A549 (cell line): Measurements from ENCODE around the gene WDFY2. TPM values are rescaled to one million over a fixed set of nuclear protein-coding genes. Genes with fewer than 3 reads are reported as not detected.

Source experiments
- ATAC-seq, 2 experiments: fragments of 200-7000 bp in 1 of 2; fragments of >200 bp in 1 of 2; cut with Nextera tagmentation in 1 of 2; cut with Tn5 transposase in 1 of 2; 3 replicates each; pipeline versions ENCODE4 v1.8.0 to v1.9.1; 2018 to 2020; ENCODE audit warnings: mild to moderate bottlenecking in 1 of 2, moderate library complexity in 1 of 2
- CTCF ChIA-PET: fragments of 300-600 bp; sonication (Branson Sonifier 250); formaldehyde crosslinking; extraction: SDS; loops from one replicate; lab custom pipeline; 2021; ENCODE audit warnings: antibody characterized with exemption, inconsistent platforms; lab: Yijun Ruan, JAX
- POLR2A ChIA-PET: fragments of 350-600 bp; formaldehyde crosslinking; extraction: SDS; loops from one replicate; lab custom pipeline; 2021; ENCODE audit warnings: antibody characterized with exemption, inconsistent platforms; lab: Yijun Ruan, JAX
- DNase-seq, 2 experiments: peaks; one replicate each; pipeline versions ENCODE4 v3.0.0 to v3.0.0-alpha.2; 2011 to 2016; ENCODE audit warnings: low read depth in 1 of 2, low spot score in 1 of 2
- FAIRE-seq: peaks from 2 replicates; lab custom pipeline; 2011; peaks lifted over from hg19 to GRCh38; lab: Jason Lieb, UNC
- H3K27ac ChIP-seq, 2 experiments: fragments of >200 bp; sonication (Bioruptor Twin); formaldehyde crosslinking; 3 replicates each; pipeline ENCODE4 v1.5.1; 2016 to 2017
- H3K4me1 ChIP-seq: fragments of >200 bp; sonication (Bioruptor Twin); formaldehyde crosslinking; 3 replicates; pipeline ENCODE4 v1.6.1; 2016
- H3K4me2 ChIP-seq: fragments of >200 bp; sonication (Bioruptor Twin); formaldehyde crosslinking; 3 replicates; pipeline ENCODE4 v1.6.1; 2016
- H3K4me3 ChIP-seq: fragments of >200 bp; sonication (Bioruptor Twin); formaldehyde crosslinking; 3 replicates; pipeline ENCODE4 v1.5.1; 2016
- H3K9me3 ChIP-seq: fragments of >200 bp; sonication (Bioruptor Twin); formaldehyde crosslinking; 3 replicates; pipeline ENCODE4 v1.6.1; 2016
- CBX2 ChIP-seq: fragments of 200-600 bp; sonication (generic); IDR thresholded peaks from 2 replicates; pipeline ENCODE4 v1.6.1; 2016; ENCODE audit warnings: low read depth, mild to moderate bottlenecking, borderline replicate concordance
- CBX8 ChIP-seq: fragments of 200-600 bp; sonication (generic); IDR thresholded peaks from 2 replicates; pipeline ENCODE4 v1.6.1; 2016
- FOSL2 ChIP-seq, 2 experiments: fragments of 450-650 bp in 1 of 2; fragments of >200 bp in 1 of 2; sonication (Bioruptor Twin) in 1 of 2; formaldehyde crosslinking; IDR thresholded peaks; 2 replicates each; pipeline versions ENCODE4 v1.5.0 to v1.6.1; 2016 to 2020; ENCODE audit warnings: mild to moderate bottlenecking in 1 of 2, moderate library complexity in 1 of 2
- HOXB5 ChIP-seq: fragments of 250-450 bp; sonication (Bioruptor Pico); IDR thresholded peaks from 2 replicates; pipeline ENCODE4 v1.5.0; 2020; ENCODE audit warnings: mild to moderate bottlenecking, moderate library complexity
- JUNB ChIP-seq: fragments of >200 bp; sonication (Bioruptor Twin); formaldehyde crosslinking; IDR thresholded peaks from 2 replicates; pipeline ENCODE4 v1.6.1; 2016
- MAZ ChIP-seq: fragments of 150-350 bp; IDR thresholded peaks from 2 replicates; pipeline ENCODE4 v1.6.1; 2014; ENCODE audit warnings: antibody characterized with exemption, low read depth, low read length, borderline replicate concordance
- NPAS2 ChIP-seq: fragments of 250-450 bp; sonication (Bioruptor Pico); IDR thresholded peaks from 2 replicates; pipeline ENCODE4 v1.8.0; 2022; ENCODE audit warnings: mild to moderate bottlenecking, moderate library complexity, borderline replicate concordance
- RAD21 ChIP-seq, 2 experiments: fragments of >200 bp in 1 of 2; sonication (Bioruptor Twin) in 1 of 2; formaldehyde crosslinking in 1 of 2; IDR thresholded peaks in 1 of 2; conservative IDR thresholded peaks in 1 of 2; 2 replicates in 1 of 2; 3 replicates in 1 of 2; pipeline ENCODE4 v1.6.1; 2012 to 2018; ENCODE audit warnings: inconsistent platforms in 1 of 2
- RCOR1 ChIP-seq: fragments of 150-350 bp; IDR thresholded peaks from 2 replicates; pipeline ENCODE4 v1.6.1; 2014; ENCODE audit warnings: antibody characterized with exemption, low read length, low read depth
- RNF2 ChIP-seq: fragments of 200-600 bp; sonication (generic); IDR thresholded peaks from 2 replicates; pipeline ENCODE4 v1.6.1; 2016; ENCODE audit warnings: low read depth, mild to moderate bottlenecking, antibody characterized with exemption, moderate library complexity, borderline replicate concordance
- SREBF2 ChIP-seq: fragments of 450-650 bp; IDR thresholded peaks from 2 replicates; pipeline ENCODE4 v1.6.1; 2014; ENCODE audit warnings: mild to moderate bottlenecking, moderate library complexity
- TFCP2L1 ChIP-seq: fragments of 250-450 bp; sonication (Bioruptor Pico); IDR thresholded peaks from 2 replicates; pipeline ENCODE4 v1.5.0; 2021; ENCODE audit warnings: mild to moderate bottlenecking
- ZC3H11A ChIP-seq: fragments of 450-650 bp; IDR thresholded peaks from 2 replicates; pipeline ENCODE4 v1.6.1; 2014; ENCODE audit warnings: antibody characterized with exemption, mild to moderate bottlenecking
- ZFP36 ChIP-seq: fragments of 450-650 bp; IDR thresholded peaks from 2 replicates; pipeline ENCODE4 v1.6.1; 2014; ENCODE audit warnings: borderline replicate concordance; ENCODE audit not compliant: partially characterized antibody
- ZNF302 ChIP-seq: fragments of 250-450 bp; sonication (Bioruptor Pico); IDR thresholded peaks from 2 replicates; pipeline ENCODE4 v1.9.0; 2021; ENCODE audit warnings: inconsistent platforms, mild to moderate bottlenecking, moderate library complexity
- WGBS: methylation state at CpG from one replicate; pipeline ENCODE4 v1.1.6; 2017; ENCODE audit errors: missing lambda C conversion rate; 5-methylcytosine and 5-hydroxymethylcytosine counted together
- polyA plus RNA-seq, 4 experiments: library from polyadenylated mRNA; depleted of rRNA in 3 of 4; stranded (reverse); fragments of >200 nt; fragmentation: RNase III in 1 of 4; extraction: RNeasy Plus Mini Kit Qiagen cat#74134 plus additional on column Dnase treatment in 1 of 4; gene quantifications; 2 replicates in 3 of 4; 3 replicates in 1 of 4; pipeline ENCODE4 v1.2.3, GENCODE V29; 2011 to 2017
- TF ChIP-seq, protein P1 (sequence below): IDR thresholded peaks from 2 replicates; pipeline ENCODE4 v1.6.1; 2012
- TF ChIP-seq, protein P2 (sequence below): IDR thresholded peaks from 2 replicates; pipeline ENCODE4 v1.6.1; 2012
- TF ChIP-seq, protein P3 (sequence below): fragments of >200 bp; sonication (Bioruptor Twin); formaldehyde crosslinking; IDR thresholded peaks from 3 replicates; pipeline ENCODE4 v1.6.1; 2016
- TF ChIP-seq, protein P4 (sequence below): fragments of >200 bp; sonication (Bioruptor Twin); formaldehyde crosslinking; IDR thresholded peaks from 3 replicates; pipeline ENCODE4 v1.5.1; 2016
- TF ChIP-seq, protein P5 (sequence below): fragments of 150-350 bp; IDR thresholded peaks from 2 replicates; pipeline ENCODE4 v1.6.1; 2014; ENCODE audit warnings: low read depth, mild to moderate bottlenecking, low read length

The WDFY2 gene
- polyA plus RNA-seq, 2 of the 4 experiments (the other 2 are of a cell fraction) = 5.2 to 8.5 TPM

DNA sequence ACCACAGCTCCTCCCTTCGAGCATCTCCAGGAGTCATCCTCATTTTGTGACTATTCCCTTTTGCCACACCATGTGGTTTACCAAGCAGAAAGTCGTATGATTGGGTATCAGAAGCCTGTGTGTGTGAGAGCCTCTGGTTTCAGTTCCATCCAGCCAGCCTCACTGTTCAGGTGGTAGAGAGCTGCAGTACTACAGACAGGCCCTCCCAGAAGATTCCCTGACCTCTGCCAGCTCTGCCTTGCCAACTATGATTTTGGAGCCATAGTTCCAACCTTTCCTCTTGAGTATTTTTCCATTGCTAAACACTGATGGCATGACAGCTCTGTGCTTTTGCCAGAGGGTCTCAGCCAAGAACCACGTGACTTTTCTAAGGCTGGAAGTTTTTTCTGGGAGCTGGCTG is 137.2 kb downstream of the WDFY2 start:
- no peak for DNase-seq
- 69% methylated on average over 3 of the region's 3 CpGs for WGBS
- Histone ChIP-seq H3K4me1 (peaks cover 4% of the 10 kb centered on the region; the same call in 1 of the 3 replicates), H3K4me2 (no peak overlapping the region), H3K4me3 (no peak overlapping the region), H3K27ac (no peak overlapping the region), H3K9me3 (no peaks in the 10 kb centered on the region)
- CTCF ChIA-PET = interaction anchor here (1.4 to 1.6 kb wide), 2 partner anchors 10 to 276 kb away, joined by 4 to 6 read pairs; no protein-coding TSS in a partner anchor
- FAIRE-seq = no peak
- no peak for ATAC-seq
- POLR2A ChIA-PET = no interaction called here
- no peak for TF ChIP-seq HOXB5 (CRISPR knock-in tag)
- no peak for TF ChIP-seq MAZ
- no peak for TF ChIP-seq NPAS2 (CRISPR knock-in tag)
- no peak for TF ChIP-seq ZNF302
- no peak for TF ChIP-seq SREBF2
- TF ChIP-seq CBX8 = no peak
- TF ChIP-seq, protein P1, sequence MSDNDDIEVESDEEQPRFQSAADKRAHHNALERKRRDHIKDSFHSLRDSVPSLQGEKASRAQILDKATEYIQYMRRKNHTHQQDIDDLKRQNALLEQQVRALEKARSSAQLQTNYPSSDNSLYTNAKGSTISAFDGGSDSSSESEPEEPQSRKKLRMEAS = no peak
- TF ChIP-seq RAD21 (conservative IDR thresholded peaks at IDR 0.05 in 1 of 2, IDR thresholded peaks at IDR 0.05 in 1 of 2) = no peak

DNA sequence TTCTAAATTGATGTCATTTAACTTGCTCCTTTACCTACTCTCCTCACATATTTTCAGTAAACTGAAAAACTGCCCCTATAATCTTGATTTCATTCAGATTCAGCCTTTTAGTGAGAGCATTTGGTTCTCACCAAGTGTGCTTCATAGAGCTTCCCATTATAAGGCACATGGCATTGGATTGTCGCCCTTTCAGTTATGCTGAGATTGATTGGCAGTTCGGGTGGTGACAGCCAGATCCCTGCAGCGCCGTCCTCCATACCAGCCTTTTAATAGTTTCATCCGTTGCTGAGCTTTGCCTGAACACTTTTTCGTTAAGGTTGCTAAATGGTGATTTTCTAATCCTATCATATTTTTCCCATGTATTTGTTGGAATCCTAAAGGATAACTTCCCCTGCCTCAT is 139.3 kb downstream of the WDFY2 start:
- H3K4me3 ChIP-seq = no peak overlapping the region
- ChIA-PET CTCF (interaction anchor here (0.6 kb wide), 1 partner anchor 8 kb away, joined by 3 read pairs; no protein-coding TSS in a partner anchor), POLR2A (no interaction called here)
- ATAC-seq = no peak
- no peak overlapping the region for H3K27ac ChIP-seq
- peaks cover 24% of the 10 kb centered on the region for H3K4me1 ChIP-seq
- TF ChIP-seq RNF2 (no peak), FOSL2 (IDR thresholded peaks at IDR 0.05) (no peak), FOSL2 (CRISPR knock-in tag; IDR thresholded peaks at IDR 0.05) (no peak), TFCP2L1 (CRISPR knock-in tag) (no peak)
- TF ChIP-seq, protein P2, sequence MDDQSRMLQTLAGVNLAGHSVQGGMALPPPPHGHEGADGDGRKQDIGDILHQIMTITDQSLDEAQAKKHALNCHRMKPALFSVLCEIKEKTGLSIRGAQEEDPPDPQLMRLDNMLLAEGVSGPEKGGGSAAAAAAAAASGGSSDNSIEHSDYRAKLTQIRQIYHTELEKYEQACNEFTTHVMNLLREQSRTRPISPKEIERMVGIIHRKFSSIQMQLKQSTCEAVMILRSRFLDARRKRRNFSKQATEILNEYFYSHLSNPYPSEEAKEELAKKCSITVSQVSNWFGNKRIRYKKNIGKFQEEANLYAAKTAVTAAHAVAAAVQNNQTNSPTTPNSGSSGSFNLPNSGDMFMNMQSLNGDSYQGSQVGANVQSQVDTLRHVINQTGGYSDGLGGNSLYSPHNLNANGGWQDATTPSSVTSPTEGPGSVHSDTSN = no peak
- TF ChIP-seq, protein P3, sequence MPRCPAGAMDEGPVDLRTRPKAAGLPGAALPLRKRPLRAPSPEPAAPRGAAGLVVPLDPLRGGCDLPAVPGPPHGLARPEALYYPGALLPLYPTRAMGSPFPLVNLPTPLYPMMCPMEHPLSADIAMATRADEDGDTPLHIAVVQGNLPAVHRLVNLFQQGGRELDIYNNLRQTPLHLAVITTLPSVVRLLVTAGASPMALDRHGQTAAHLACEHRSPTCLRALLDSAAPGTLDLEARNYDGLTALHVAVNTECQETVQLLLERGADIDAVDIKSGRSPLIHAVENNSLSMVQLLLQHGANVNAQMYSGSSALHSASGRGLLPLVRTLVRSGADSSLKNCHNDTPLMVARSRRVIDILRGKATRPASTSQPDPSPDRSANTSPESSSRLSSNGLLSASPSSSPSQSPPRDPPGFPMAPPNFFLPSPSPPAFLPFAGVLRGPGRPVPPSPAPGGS = no peak
- DNase-seq = no peak
- no peak for FAIRE-seq
- no peaks in the 10 kb centered on the region for H3K9me3 ChIP-seq
- no peak overlapping the region for H3K4me2 ChIP-seq
- 91% methylated on average over 6 of the region's 6 CpGs for WGBS

DNA sequence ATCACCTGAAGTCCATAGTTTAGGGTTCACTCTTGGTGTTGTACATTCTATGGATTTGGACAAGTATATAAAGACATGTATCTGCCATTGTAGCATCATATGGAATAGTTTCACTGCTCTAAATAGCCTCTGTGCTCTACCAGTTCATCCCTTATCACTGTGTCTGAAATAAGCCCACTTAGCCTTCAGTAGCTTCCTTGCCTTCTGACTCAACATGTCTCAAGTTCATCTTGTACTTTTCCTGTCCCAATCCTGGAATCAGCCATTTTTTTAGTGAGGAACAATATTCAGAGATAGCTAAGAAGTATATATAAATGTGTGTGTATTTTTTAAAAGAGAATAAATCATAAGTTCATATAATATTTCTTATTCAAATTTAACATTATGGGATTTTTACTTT is 140.5 kb downstream of the WDFY2 start:
- DNase-seq (no peak), ATAC-seq (no peak), FAIRE-seq (no peak)
- H3K27ac ChIP-seq = no peak overlapping the region
- no peak overlapping the region for H3K4me3 ChIP-seq
- no peak overlapping the region for H3K4me2 ChIP-seq
- H3K4me1 ChIP-seq = peaks cover 36% of the 10 kb centered on the region
- ChIA-PET POLR2A (interaction anchor here (0.6 to 0.7 kb wide), 2 partner anchors 16 to 545 kb away, joined by 5 to 7 read pairs; no protein-coding TSS in a partner anchor), CTCF (no interaction called here)
- no peaks in the 10 kb centered on the region for H3K9me3 ChIP-seq
- TF ChIP-seq ZFP36 (no peak), ZC3H11A (no peak), CBX2 (no peak), JUNB (no peak), RNF2 (no peak), RCOR1 (no peak), SREBF2 (no peak)
- TF ChIP-seq, protein P4, sequence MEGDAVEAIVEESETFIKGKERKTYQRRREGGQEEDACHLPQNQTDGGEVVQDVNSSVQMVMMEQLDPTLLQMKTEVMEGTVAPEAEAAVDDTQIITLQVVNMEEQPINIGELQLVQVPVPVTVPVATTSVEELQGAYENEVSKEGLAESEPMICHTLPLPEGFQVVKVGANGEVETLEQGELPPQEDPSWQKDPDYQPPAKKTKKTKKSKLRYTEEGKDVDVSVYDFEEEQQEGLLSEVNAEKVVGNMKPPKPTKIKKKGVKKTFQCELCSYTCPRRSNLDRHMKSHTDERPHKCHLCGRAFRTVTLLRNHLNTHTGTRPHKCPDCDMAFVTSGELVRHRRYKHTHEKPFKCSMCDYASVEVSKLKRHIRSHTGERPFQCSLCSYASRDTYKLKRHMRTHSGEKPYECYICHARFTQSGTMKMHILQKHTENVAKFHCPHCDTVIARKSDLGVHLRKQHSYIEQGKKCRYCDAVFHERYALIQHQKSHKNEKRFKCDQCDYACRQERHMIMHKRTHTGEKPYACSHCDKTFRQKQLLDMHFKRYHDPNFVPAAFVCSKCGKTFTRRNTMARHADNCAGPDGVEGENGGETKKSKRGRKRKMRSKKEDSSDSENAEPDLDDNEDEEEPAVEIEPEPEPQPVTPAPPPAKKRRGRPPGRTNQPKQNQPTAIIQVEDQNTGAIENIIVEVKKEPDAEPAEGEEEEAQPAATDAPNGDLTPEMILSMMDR = no peak
- TF ChIP-seq, protein P5, sequence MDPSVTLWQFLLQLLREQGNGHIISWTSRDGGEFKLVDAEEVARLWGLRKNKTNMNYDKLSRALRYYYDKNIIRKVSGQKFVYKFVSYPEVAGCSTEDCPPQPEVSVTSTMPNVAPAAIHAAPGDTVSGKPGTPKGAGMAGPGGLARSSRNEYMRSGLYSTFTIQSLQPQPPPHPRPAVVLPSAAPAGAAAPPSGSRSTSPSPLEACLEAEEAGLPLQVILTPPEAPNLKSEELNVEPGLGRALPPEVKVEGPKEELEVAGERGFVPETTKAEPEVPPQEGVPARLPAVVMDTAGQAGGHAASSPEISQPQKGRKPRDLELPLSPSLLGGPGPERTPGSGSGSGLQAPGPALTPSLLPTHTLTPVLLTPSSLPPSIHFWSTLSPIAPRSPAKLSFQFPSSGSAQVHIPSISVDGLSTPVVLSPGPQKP = no peak
